SK-N-SH treated with all-trans-retinoic acid at 6 μM for 48 hours (cell line): ENCODE data around the gene XIRP2.
"Not testable (repeated sequence)": the region's sequence is repeated elsewhere in the genome, so short reads cannot be mapped to it uniquely, and the experiment has no call there.

Experiments
- ATAC-seq: fragments of 200-7000 bp; cut with Tn5 transposase; 3 replicates; pipeline ENCODE4 v1.9.1; 2020; ENCODE audit warnings: mild to moderate bottlenecking, moderate library complexity
- ARNTL ChIP-seq: fragments of 450-650 bp; formaldehyde crosslinking; IDR thresholded peaks from 2 replicates; pipeline ENCODE4 v1.5.0; 2020; ENCODE audit warnings: low read depth, mild to moderate bottlenecking, moderate library complexity, borderline replicate concordance
- BACH2 ChIP-seq: fragments of 250-450 bp; sonication (Bioruptor Pico); IDR thresholded peaks from 2 replicates; pipeline ENCODE4 v1.9.0; 2021; ENCODE audit warnings: mild to moderate bottlenecking, borderline replicate concordance
- CSDC2 ChIP-seq: fragments of 250-450 bp; sonication (Bioruptor Pico); IDR thresholded peaks from 2 replicates; pipeline ENCODE4 v1.5.0; 2020; ENCODE audit warnings: mild to moderate bottlenecking, moderate library complexity
- ESRRG ChIP-seq: fragments of 250-450 bp; sonication (Bioruptor Pico); IDR thresholded peaks from 2 replicates; pipeline ENCODE4 v1.6.1; 2021; ENCODE audit warnings: mild to moderate bottlenecking
- ISL1 ChIP-seq: fragments of 250-450 bp; sonication (Bioruptor Pico); IDR thresholded peaks from 2 replicates; pipeline ENCODE4 v2.1.2; 2022; ENCODE audit warnings: mild to moderate bottlenecking, moderate library complexity
- OSR1 ChIP-seq: fragments of 250-450 bp; sonication (Bioruptor Pico); IDR thresholded peaks from 2 replicates; pipeline ENCODE4 v1.8.0; 2022; ENCODE audit warnings: moderate library complexity, mild to moderate bottlenecking, inconsistent platforms
- PPARA ChIP-seq: fragments of 250-450 bp; sonication (Bioruptor Pico); IDR thresholded peaks from 2 replicates; pipeline ENCODE4 v1.5.0; 2020; ENCODE audit warnings: mild to moderate bottlenecking, borderline replicate concordance
- RARB ChIP-seq: fragments of 250-450 bp; sonication (Bioruptor Pico); IDR thresholded peaks from 2 replicates; pipeline ENCODE4 v1.8.0; 2021; ENCODE audit warnings: mild to moderate bottlenecking, moderate library complexity
- SNAI2 ChIP-seq: fragments of 250-450 bp; sonication (Bioruptor Pico); IDR thresholded peaks from 2 replicates; pipeline ENCODE4 v1.5.0; 2020; ENCODE audit warnings: mild to moderate bottlenecking, moderate library complexity
- TCF4 ChIP-seq: fragments of 250-450 bp; sonication (Bioruptor Pico); IDR thresholded peaks from 2 replicates; pipeline ENCODE4 v1.8.0; 2021; ENCODE audit warnings: mild to moderate bottlenecking, moderate library complexity, borderline replicate concordance
- TOX ChIP-seq: fragments of 250-450 bp; sonication (Bioruptor Pico); IDR thresholded peaks from 2 replicates; pipeline ENCODE4 v1.8.0; 2021; ENCODE audit warnings: mild to moderate bottlenecking, moderate library complexity, borderline replicate concordance
- ZC3H10 ChIP-seq: fragments of 250-450 bp; sonication (Bioruptor Pico); IDR thresholded peaks from 2 replicates; pipeline ENCODE4 v1.5.1; 2021; ENCODE audit warnings: mild to moderate bottlenecking, moderate library complexity
- ZFP3 ChIP-seq: fragments of 250-450 bp; sonication (Bioruptor Pico); IDR thresholded peaks from 2 replicates; pipeline ENCODE4 v1.5.0; 2020; ENCODE audit warnings: mild to moderate bottlenecking, moderate library complexity
- ZFP30 ChIP-seq: fragments of 450-650 bp; formaldehyde crosslinking; IDR thresholded peaks from 2 replicates; pipeline ENCODE4 v1.5.0; 2022; ENCODE audit warnings: mild to moderate bottlenecking, moderate library complexity
- ZNF565 ChIP-seq: fragments of 450-650 bp; formaldehyde crosslinking; conservative IDR thresholded peaks from 2 replicates; pipeline ENCODE4 v1.5.0; 2020; ENCODE audit warnings: low read depth, mild to moderate bottlenecking, moderate library complexity
- ZNF70 ChIP-seq: fragments of 450-650 bp; formaldehyde crosslinking; IDR thresholded peaks from 2 replicates; pipeline ENCODE4 v1.5.0; 2020; ENCODE audit warnings: mild to moderate bottlenecking, moderate library complexity
- TF ChIP-seq, protein P1 (sequence below): fragments of 250-450 bp; sonication (Bioruptor Pico); IDR thresholded peaks from 2 replicates; pipeline ENCODE4 v1.5.1; 2021; ENCODE audit warnings: mild to moderate bottlenecking, moderate library complexity
- TF ChIP-seq, protein P2 (sequence below): fragments of 250-450 bp; sonication (Bioruptor Pico); IDR thresholded peaks from 2 replicates; pipeline ENCODE4 v1.5.1; 2020; ENCODE audit warnings: low read depth, mild to moderate bottlenecking, moderate library complexity
- TF ChIP-seq, protein P3 (sequence below): fragments of 250-450 bp; sonication (Bioruptor Pico); IDR thresholded peaks from 2 replicates; pipeline ENCODE4 v1.8.0; 2020; ENCODE audit warnings: mild to moderate bottlenecking, moderate library complexity, borderline replicate concordance
- TF ChIP-seq, protein P4 (sequence below): fragments of 250-450 bp; sonication (Bioruptor Pico); IDR thresholded peaks from 2 replicates; pipeline ENCODE4 v1.5.0; 2020; ENCODE audit warnings: mild to moderate bottlenecking, moderate library complexity

Gene XIRP2

DNA sequence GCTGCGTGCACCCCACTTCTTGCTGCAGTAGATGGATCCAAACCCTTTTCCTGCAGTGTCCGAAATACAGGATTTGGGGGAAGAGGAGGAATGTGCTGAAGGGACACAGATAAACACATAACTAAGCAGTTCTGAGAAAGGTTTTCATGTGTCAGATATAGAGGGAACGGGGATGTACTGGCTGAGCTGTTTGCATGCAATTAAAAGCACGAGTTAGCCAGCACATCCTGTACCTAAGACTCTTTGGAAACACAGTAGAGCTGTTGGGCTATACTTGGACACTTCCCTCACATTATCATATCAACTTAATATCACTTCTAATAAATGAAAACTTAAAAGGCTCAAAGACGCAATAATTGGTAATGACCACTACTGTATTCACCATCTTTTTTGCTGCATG is 377.4 kb downstream of the XIRP2 start:
- ATAC-seq, result no peak
- TF ChIP-seq SNAI2 (CRISPR knock-in tag) (no peak), ZNF565 (CRISPR knock-in tag) (no peak), ZFP3 (CRISPR knock-in tag) (no peak), TCF4 (no peak), ISL1 (CRISPR knock-in tag) (no peak), PPARA (CRISPR knock-in tag) (no peak)
- TF ChIP-seq, protein P1, sequence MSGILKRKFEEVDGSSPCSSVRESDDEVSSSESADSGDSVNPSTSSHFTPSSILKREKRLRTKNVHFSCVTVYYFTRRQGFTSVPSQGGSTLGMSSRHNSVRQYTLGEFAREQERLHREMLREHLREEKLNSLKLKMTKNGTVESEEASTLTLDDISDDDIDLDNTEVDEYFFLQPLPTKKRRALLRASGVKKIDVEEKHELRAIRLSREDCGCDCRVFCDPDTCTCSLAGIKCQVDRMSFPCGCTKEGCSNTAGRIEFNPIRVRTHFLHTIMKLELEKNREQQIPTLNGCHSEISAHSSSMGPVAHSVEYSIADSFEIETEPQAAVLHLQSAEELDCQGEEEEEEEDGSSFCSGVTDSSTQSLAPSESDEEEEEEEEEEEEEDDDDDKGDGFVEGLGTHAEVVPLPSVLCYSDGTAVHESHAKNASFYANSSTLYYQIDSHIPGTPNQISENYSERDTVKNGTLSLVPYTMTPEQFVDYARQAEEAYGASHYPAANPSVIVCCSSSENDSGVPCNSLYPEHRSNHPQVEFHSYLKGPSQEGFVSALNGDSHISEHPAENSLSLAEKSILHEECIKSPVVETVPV (CRISPR knock-in tag), result no peak

DNA sequence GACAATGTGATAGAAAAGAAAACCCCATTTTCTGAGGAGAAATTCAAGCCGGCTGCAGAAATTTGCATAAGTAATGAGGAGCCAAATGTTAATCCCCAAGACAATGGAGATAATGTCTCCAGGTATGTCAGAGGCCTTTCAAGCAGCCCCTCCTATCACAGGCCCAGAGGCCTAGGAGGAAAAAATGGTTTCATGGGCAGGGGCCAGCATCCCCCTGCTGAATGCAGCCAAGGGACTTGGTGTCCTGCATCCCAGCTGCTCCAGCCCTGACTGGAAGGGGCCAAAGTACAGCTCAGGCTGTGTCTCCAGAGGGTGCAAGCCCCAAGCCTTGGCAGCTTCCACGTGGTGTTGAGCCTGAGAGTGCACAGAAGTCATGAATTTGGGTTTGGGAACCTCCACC is 380.0 kb downstream of the XIRP2 start:
- ATAC-seq, result not testable (repeated sequence)

DNA sequence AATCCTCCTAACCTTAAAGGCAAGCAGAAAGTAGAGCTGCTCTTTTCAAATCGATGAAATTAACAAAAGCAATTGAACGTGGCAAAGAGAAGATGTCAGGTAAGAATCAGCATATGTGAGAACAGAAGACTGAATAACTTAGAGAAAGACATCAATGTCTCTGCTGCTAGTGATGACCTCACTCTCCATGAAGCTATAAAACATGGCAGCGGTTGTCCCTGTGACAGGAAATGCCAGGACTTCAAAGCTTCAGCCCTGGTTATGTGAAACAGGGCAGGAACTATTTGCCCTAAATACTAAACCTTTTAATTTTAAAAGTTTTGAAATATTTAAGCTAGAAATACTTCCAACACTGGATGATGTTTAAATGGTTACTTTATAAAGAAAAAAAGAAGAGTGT is 383.7 kb downstream of the XIRP2 start:
- peak; percentile 24; the same call in 1 of the 3 replicates for ATAC-seq
- no peak for TF ChIP-seq ESRRG (CRISPR knock-in tag)
- TF ChIP-seq, protein P2, sequence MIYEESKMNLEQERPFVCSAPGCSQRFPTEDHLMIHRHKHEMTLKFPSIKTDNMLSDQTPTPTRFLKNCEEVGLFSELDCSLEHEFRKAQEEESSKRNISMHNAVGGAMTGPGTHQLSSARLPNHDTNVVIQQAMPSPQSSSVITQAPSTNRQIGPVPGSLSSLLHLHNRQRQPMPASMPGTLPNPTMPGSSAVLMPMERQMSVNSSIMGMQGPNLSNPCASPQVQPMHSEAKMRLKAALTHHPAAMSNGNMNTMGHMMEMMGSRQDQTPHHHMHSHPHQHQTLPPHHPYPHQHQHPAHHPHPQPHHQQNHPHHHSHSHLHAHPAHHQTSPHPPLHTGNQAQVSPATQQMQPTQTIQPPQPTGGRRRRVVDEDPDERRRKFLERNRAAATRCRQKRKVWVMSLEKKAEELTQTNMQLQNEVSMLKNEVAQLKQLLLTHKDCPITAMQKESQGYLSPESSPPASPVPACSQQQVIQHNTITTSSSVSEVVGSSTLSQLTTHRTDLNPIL (CRISPR knock-in tag), result no peak
- TF ChIP-seq, protein P1 (CRISPR knock-in tag), result no peak
- no peak for TF ChIP-seq OSR1 (CRISPR knock-in tag)
- TF ChIP-seq, protein P3, sequence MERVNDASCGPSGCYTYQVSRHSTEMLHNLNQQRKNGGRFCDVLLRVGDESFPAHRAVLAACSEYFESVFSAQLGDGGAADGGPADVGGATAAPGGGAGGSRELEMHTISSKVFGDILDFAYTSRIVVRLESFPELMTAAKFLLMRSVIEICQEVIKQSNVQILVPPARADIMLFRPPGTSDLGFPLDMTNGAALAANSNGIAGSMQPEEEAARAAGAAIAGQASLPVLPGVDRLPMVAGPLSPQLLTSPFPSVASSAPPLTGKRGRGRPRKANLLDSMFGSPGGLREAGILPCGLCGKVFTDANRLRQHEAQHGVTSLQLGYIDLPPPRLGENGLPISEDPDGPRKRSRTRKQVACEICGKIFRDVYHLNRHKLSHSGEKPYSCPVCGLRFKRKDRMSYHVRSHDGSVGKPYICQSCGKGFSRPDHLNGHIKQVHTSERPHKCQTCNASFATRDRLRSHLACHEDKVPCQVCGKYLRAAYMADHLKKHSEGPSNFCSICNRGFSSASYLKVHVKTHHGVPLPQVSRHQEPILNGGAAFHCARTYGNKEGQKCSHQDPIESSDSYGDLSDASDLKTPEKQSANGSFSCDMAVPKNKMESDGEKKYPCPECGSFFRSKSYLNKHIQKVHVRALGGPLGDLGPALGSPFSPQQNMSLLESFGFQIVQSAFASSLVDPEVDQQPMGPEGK (CRISPR knock-in tag), result no peak
- TF ChIP-seq RARB (CRISPR knock-in tag), result no peak
- TF ChIP-seq TCF4, result no peak
- no peak for TF ChIP-seq ZC3H10 (CRISPR knock-in tag)
- no peak for TF ChIP-seq ARNTL
- no peak for TF ChIP-seq ISL1 (CRISPR knock-in tag)
- TF ChIP-seq ZFP3 (CRISPR knock-in tag), result no peak
- no peak for TF ChIP-seq TOX (CRISPR knock-in tag)
- TF ChIP-seq, protein P4, sequence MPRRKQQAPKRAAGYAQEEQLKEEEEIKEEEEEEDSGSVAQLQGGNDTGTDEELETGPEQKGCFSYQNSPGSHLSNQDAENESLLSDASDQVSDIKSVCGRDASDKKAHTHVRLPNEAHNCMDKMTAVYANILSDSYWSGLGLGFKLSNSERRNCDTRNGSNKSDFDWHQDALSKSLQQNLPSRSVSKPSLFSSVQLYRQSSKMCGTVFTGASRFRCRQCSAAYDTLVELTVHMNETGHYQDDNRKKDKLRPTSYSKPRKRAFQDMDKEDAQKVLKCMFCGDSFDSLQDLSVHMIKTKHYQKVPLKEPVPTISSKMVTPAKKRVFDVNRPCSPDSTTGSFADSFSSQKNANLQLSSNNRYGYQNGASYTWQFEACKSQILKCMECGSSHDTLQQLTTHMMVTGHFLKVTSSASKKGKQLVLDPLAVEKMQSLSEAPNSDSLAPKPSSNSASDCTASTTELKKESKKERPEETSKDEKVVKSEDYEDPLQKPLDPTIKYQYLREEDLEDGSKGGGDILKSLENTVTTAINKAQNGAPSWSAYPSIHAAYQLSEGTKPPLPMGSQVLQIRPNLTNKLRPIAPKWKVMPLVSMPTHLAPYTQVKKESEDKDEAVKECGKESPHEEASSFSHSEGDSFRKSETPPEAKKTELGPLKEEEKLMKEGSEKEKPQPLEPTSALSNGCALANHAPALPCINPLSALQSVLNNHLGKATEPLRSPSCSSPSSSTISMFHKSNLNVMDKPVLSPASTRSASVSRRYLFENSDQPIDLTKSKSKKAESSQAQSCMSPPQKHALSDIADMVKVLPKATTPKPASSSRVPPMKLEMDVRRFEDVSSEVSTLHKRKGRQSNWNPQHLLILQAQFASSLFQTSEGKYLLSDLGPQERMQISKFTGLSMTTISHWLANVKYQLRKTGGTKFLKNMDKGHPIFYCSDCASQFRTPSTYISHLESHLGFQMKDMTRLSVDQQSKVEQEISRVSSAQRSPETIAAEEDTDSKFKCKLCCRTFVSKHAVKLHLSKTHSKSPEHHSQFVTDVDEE (CRISPR knock-in tag), result no peak
- TF ChIP-seq BACH2 (CRISPR knock-in tag), result no peak
- TF ChIP-seq, all 23 proteins: peak for 0

DNA sequence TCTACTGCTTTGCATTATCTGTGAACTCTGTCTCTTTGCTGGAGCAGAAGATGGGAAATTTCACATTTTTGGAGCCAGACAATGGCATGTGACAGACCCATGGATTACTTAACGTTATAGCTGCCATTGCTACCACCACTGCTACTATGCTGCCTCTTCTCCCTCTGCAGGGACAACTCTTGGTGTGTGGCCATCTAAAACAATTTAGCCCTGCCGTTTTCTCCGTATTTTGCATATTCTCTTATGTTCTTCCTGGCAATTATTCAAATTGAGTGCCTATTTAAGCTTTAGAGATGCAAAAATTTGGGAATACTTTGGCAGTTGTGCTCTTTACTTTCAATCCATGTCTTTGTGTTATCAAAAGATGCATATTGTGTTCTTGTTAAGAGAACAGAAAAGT is 386.8 kb downstream of the XIRP2 start:
- TF ChIP-seq OSR1 (CRISPR knock-in tag), result no peak

DNA sequence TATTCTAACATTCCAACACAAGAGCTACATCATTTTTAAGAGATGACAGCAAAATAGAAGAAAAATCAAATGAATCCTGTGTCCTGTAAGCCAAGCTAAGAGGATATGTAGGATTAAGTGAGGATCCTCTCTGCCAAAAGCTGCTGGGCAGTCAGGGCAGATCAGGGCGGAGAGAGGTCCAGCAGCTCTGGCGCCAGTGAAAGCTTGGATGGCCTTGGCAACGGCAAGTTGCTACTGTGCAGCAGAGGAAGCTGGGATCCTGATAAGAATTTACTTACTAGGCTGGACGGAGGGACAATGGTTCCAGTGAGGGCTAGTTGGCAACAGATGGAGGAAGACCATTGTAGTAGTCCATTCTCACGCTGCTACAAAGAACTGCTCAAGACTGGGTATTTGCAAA is 391.5 kb downstream of the XIRP2 start:
- TF ChIP-seq, protein P1 (CRISPR knock-in tag), result no peak
- TF ChIP-seq ZFP3 (CRISPR knock-in tag), result no peak
- no peak for TF ChIP-seq OSR1 (CRISPR knock-in tag)
- no peak for TF ChIP-seq ZNF70 (CRISPR knock-in tag)
- no peak for TF ChIP-seq PPARA (CRISPR knock-in tag)
- TF ChIP-seq SNAI2 (CRISPR knock-in tag), result no peak
- no peak for TF ChIP-seq BACH2 (CRISPR knock-in tag)
- no peak for TF ChIP-seq CSDC2
- TF ChIP-seq ZFP30, result no peak
- TF ChIP-seq ISL1 (CRISPR knock-in tag), result no peak
- no peak for ATAC-seq

More for the DNA sequence above, 386.8 kb downstream of the XIRP2 start:
- no peak for ATAC-seq
